ENCODE results near the gene OST4.
"Not testable (repeated sequence)": the region's sequence is repeated elsewhere in the genome, so short reads cannot be mapped to it uniquely, and the experiment has no call there.

The OST4 gene

DNA sequence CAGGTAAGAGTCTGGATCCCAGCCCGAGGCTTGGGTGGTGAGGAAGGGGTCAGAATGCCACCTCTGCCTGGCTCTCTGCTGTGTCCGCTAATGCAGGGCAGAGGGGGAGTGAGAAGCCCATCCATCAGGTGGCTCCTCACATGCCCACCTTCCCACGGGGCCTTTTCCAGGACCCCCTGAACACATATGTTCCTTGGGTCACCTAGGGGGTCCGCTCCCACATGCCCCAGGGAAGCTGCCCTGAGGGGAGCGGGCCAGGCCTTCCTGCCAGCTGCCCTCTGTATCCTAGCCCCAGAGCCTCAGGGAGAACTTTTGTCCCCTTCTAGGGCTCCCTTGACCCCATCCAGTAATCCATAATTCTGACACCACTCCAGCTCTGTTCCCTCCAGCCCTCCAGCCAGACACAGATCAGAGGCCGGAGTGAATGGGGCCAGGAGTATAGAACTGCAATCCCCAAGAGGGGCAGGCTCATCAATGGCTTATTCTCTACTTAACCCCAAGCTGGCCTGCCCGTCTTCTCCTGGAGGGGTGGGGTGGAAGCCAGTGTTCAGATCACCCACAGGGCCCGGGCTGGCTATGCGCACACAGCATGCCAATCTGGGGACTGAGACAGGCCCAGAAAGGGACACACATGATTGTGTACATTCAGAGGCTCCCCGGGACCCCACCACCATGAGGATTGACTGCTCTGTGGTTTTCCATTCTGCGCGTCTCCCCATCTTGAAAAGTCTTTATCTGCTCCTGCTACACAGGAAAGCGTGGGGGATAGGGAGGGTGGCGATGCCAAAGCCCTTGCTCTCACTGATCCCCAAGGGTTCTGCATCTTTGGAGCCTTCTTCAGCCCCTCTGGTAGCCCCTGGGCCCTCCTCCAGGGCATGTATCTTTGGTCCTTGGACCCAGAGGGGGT, 8.0 kb upstream of the OST4 start:
- no peak for DNase-seq (ENCODE audit: low spot score)

DNA sequence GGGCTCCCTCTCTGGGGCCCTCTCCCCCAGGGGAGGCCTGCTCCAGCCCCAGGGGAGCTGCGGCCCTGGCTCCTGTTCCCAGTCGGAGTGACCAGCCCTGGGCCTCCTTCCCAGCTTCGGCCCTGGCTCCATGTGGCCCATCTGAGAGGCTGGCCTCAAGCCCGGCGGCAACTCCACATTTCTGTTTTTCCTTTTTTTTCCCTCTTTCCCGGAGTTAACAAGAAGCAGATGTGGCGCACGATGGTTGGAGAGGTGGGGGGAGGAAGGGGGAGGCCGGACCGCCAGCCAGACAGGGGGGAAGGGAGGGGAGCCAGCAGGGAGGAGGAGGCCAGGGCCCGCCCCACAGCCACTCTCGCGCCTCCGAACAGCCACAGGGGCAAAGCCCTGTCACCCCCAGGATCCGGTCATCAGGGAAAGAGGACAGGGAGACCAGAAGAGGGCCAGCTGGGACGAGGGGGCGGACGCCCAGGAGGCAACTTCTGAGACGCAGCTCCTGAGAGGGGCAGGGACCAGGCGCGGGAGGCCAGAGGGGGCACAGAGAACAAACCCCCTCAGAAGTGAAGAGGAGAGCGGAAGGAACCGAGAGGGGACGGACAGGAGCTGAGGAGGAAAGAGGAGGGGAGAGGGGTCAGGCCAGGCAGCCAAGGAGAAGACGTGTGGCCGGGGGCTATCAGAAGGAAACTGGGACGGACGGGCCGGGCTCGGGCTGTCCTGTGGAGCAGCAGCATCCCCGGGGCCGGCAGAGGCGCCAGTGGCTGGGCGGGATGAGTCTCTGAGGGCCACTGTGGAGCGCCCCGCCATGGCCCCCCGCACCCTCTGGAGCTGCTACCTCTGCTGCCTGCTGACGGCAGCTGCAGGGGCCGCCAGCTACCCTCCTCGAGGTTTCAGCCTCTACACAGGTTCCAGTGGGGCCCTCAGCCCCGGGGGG, 7.1 kb upstream of the OST4 start, which contains the start of gene EMILIN1:
Gene EMILIN1, plus strand, starts transcription at position 349 of the 928 bp plus-strand sequence. Its CDS starts 451 bp downstream, at position 800.
- no peak for DNase-seq (ENCODE audit: low spot score)

DNA sequence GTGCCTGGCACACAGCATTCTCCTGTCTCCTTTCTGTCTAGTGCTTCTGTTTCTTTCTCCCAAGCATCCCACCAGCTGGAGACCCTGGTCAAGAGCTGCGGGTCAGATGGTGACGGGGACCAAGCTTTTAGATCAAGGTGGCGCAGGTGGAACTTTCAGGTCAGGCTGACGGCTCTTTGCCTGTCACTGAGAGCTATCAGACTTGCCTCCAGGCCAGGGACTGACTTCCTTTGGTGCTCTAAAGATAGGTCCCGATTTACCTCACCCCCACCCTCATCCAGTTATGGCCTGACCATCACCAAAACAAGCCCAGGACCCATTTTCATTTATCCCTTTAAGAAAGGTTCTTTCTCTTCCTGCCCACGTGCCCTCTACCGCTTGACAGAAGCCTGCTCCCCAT, 5.8 kb upstream of the OST4 start:
- no peak for DNase-seq (ENCODE audit: low spot score)

DNA sequence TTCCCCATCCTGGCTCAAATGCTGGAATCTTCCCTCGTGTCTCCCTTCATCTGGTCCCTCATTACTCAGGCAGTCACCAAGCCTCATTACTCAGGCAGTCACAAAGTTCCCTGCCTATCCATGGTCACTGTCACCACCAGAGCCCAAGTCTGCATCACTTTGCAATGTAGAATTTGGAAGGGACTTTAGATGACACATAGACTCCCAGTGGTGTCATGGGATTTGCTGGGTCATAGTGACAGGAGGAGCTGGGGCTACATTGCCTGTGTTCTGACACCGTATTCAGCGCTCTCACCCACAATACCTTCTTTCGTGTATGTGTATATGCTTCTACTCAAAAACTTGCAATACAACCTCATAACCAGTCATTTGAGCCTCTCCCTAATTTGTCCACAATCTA, 4.9 kb upstream of the OST4 start:
- no peak for DNase-seq (ENCODE audit: low spot score)

DNA sequence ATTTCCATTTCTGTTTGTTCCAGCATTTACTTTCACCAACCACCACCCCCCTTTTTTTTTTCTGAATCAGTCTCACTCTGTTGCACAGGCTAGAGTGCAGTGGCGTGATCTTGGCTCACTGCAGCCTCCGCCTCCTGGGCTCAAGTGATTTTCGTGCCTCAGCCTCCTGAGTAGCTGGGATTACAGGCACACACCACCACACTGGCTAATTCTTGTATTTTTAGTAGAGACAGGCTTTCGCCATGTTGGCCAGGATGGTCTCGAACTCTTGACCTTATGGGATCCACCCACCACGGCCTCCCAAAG, 4.1 kb upstream of the OST4 start:
- not testable (repeated sequence) for DNase-seq (ENCODE audit: low spot score)

DNA sequence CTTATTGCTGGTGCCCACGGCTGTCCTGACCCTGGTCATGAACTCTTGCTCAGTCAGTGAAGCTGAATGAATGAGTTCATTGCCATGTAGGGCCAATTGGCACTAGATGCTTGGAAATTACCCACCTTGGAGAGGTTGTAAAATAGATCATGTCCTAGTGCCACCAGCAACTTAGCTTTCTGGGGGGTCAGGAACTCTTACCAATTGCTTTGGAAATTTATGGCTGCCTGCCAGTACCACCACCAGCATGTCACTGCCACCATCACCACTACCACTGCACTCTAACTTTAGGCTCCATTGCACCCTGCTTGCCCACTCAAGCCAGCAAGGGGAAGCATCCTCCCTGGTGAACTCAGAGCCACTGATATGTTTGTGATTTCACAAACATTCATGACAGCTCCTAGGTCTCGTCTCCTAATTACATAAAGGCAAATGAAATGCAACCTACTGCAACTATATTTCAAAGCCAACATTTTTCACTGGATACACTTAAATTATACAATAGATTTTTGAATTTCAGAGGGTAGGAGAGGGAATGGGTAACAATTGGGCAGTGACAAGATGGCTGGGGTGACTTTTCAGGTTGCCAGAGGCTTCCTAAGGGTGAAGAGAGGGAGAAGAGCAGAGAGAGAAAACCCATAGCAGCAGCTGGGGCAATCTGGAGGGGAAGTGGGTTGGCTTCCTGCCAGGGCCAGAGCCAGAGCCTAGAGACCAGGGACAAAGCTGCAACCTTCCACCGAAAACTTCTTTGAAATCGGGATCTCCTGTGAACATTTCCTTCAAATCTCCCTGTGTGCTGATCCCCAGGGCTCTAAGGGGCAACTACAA, 3.5 kb upstream of the OST4 start:
- no peak for DNase-seq (ENCODE audit: low spot score)

DNA sequence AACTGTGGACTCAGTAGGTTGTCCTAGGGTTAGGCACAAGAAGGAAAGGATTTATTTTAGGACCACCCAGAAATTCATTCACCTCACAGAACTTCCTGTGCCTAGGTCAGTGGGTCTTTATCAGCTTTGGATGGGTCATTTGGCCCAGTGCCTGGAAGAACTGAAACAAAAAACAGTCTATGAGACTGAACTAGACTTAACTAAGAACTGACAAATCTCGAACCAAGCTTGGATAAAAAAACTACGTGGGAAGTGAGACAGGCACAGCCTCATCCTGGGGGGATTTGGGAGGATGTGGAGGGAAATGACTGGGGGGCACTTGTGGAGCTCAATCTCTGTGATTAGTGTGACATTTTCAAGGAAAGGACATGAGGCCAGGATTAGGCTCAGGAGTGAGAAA, 2.3 kb upstream of the OST4 start:
- DNase-seq (ENCODE audit: low spot score), result no peak

DNA sequence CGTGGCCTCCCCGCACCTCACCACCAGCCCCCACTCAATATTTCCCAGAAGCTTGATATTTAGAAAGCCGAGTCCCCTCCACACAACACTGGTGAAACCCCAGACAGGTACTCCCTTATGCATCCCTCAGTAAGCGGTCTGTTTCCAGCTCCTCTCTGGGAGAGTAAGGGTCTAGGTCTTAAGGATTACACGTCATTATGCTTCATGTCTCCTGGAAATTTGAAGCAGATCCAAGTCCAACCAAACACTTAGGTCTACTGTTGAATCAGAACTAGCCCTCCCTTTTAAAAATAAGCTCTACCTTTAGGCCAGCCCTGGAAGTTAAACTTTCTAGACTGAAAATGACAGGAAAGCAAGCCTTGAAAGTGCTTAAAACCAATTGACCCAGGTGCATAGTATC, 1.5 kb upstream of the OST4 start:
- DNase-seq (ENCODE audit: low spot score), result no peak

DNA sequence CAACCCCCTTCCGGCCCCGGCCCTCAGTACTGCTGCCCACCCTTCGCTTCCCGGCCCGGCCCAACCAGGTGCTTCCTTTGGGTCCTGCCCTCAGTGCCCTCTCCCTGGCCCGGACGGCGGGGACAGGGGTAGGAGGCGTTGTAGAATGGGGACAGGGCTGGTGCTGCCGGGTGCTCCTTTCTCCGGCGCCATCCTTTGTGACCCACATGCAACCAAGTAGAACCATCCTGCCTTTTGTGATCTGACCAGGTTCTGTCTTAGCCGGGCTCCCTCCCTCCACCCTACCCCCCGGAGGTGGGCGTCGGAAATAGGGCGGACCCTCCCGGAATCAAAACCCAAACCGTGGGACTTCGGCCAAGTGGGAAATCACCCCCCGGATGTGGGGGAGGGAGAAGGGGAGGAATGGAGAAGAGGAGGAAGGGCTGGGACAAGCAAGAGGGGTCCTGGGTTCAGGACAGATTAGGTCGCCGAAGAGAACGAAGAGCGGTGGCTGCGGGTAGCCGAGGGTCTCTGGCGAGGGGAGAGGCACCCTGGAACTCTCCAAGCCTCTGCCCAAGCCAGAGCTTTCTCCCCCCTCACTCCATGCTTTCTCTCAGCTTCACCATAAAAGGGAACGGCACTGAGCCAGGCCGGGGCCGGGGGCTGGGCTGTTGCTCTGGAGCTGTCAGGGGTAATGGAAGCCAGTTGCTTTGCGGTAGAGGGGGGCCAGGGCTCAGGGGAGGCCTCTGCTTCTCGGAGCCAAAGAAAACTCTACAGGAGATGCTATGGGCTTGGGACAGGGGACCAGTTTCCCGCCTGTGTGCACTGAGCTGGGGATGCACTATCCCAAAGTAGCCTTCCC, 756 bp upstream of the OST4 start:
- DNase-seq (ENCODE audit: low spot score), result peak; percentile 34

DNA sequence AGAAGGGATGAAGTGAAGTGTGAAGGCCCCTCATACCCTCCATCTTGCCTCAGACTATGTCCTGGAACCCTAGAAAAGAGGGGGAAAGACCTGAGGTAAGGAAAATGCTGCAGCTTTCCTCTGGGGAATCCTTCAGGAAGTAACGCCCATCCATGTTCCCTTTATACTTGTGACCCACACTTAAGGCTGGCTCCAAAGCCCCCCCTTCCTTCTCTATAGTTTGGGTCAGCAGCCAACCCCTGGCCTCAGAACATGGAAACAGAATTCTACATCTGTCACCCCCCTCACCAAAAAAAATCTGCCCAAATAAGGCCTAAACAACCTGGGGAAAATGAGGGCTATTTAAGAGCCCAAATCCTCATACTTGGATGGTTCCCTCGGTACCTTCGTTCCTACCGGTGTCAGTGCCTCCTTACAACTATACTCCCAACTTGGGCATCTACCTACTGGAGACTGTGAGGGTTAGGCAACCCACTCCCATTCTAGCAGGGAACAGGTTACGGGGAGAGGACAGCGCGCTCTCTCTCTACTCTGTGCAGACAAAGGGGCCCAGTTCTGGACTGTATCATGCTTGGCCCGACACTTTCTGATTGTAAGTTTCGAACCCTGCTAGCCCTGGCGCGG, 689 bp downstream of the OST4 start:
- no peak for DNase-seq (ENCODE audit: low spot score)

DNA sequence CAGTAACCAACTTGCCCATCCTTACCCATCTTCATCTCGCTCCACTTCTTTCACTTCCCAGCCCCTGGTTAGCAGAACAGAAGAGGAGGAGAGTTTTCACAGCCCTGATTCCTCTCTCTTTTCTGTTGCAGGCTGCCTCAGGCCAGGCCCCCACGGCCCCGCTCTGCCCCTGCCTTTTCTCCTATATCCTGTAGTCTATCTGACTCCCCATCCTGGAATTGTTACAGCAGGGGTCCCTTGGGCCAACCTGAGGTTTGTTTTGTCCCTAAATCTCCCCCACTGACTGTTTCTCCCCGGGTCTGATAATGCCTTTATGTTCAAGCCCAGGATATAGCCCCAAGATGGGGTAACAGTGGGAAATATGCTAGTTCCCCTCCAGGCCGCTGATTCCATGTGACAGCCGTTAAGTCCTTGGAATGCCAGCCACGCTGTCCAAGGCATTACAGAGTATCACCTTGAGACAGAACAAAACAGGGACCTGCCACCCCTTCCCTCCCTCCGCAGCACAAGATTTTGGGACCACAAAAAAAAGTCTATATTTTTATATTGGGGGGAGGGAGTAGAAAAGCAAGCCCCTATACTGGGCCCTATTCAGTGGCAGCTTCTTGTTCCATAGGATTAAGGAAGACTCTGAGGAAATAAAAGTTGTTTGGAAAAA, 1.4 kb downstream of the OST4 start:
- no peak for DNase-seq (ENCODE audit: low spot score)

DNA sequence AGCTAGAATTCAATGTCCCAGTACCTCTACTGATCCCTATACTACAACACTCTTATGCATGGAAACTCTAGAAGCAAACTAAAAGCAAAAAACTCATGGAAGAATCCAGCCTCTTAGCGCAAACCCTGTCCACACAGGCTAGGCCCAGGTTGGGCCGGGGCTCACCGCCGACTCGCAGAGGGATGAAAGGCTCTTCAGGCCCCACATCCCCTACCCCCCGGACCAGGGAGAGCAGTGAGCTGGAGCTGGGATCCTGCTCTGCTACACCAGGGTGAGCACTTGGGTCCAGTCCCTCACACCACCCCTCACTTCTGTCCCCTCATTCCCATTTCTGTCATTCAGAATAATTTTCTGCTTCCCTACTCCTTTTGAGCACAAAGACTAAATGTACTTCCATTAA, 2.0 kb downstream of the OST4 start:
- DNase-seq (ENCODE audit: low spot score), result no peak

DNA sequence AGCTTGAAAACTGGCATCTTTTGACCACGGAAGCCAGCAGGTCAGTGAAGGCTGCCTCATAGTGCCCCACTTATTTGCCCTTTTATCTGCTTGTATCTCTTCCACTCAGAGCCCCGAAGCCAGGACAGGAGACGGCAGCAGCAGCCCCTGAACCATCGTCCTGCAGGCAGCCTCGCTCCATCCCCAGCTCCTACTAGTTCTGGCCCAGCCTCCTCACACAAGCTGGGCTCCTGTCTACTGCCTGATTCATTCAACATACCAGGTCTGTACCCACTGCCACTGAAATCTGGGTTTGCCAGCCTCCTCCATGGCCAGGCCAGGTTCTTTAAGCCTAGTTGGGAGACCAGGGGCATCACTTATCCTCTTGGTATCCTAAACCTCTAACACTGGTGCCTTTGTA, 4.1 kb downstream of the OST4 start:
- DNase-seq (ENCODE audit: low spot score), result no peak

DNA sequence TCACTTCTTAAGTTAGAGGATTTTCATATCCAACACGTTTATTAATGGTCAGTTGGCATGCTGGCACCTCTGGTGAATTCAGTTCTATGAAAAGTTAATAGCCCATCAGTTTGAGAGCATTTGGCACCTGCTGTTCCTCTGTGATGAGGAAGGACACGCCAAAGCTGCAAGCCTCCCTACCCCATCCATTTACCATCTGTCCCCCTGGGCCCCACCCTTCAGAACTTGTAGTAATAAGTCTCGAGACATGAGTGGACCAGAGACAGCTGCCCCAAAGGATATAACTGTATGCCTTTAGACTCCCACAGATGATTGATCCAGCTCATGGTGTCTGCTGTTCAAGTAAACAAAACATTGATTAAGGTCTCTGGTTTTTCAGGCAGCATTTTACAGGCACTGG, 6.3 kb downstream of the OST4 start:
- DNase-seq (ENCODE audit: low spot score), result no peak

DNA sequence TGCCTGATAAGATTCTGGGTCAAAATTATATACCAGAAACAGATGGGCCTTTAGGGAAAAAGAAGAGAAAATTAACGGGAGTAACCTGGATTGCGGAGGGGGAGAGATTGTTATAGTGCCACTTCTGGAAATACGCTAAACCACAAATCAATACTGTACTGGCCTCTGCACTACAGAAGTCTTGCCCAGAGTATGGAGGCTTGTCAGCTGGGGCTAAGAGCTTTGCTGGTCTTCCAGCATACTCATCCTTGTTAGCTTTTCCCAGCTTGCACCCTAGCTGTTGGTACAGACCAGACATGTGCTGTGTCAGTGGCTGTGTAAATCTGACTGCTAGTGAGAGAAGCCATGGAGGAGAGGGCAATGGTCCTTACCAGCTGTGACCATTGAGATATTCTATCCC, 11.1 kb downstream of the OST4 start:
- no peak for DNase-seq (ENCODE audit: low spot score)

DNA sequence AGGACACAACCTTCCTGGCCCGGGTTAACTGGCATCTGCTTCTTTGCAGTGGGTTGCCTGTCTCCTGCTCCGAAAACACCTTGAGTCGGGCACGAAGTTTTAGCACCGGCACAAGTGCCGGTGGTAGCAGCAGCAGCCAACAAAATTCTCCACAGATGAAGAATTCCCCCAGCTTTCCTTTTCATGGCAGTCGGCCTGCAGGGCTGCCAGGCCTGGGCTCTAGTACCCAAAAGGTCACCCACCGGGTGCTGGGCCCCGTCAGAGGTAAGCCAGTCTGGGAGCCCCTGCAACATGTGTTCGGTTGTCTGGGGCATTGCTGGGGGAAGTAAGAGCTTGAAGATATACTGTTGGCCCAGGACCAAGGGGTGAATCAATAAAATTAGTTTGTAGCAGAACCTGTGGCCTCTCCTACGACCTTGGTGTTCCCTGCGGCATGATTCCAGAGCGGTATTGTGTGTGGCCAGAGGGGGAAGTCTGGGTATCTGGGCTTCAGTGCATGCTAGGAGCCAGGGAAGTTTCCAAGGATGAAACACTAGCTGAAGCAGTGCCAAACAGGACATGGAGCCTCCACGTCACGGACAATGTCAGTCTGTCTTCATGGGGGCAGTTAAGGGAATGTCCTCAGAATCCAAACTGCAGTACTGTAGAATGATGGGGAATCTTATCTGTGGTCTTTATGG, 12.2 kb downstream of the OST4 start:
- DNase-seq (ENCODE audit: low spot score), result no peak

DNA sequence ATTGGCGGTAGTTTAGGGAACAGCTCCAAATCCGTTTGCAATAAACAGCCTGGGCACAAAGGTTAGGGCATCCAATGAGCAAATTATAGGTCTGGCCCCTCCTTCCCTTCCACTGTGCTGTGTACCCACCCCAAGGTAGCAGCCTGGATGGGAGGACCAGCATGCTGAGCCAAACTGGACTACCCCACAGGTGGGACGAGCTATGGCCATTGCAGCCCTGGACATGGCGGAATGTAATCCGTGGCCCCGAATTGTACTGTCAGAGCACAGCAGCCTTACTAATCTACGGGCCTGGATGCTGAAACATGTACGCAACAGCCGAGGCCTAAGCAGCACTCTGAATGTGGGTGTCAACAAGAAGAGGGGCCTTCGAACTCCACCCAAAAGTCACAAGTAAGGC, 13.2 kb downstream of the OST4 start:
- no peak for DNase-seq (ENCODE audit: low spot score)

DNA sequence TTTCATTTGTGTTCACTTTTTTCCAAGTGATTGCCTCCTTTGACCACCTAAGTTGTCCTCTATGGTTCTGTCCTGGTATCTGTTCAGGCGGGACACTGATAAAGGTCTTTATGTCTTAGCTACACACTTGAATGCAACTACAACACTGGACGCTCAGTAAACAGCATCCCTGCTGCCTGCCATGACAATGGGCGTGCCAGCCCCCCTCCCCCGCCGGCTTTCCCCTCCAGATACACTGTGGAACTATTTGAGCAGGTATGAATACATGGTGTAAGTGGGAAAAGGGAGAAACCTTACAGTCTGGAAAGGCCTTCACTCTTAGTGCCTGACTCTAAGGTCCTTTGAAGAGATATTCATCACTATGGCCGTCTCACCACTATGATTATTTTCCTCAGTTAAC, 14.3 kb downstream of the OST4 start:
- no peak for DNase-seq (ENCODE audit: low spot score)

DNA sequence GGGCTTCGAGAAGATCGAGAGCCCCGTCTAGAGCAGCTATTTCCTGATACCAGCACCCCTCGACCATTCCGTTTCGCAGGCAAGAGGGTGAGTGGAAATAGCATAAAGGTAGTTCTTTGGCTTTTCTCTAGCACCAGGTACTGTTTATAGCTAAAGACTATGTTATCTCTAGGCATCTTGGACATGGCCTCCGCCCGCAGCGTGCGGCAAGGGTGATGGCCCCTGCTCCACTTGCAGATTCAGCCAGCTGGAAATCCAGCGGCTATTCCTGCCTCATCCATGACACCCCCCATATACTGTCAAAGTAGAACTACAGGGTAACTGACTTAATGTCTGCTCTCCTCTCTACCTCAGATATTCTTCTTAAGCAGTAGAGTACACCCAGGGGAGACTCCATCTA, 16.7 kb downstream of the OST4 start:
- no peak for DNase-seq (ENCODE audit: low spot score)

DNA sequence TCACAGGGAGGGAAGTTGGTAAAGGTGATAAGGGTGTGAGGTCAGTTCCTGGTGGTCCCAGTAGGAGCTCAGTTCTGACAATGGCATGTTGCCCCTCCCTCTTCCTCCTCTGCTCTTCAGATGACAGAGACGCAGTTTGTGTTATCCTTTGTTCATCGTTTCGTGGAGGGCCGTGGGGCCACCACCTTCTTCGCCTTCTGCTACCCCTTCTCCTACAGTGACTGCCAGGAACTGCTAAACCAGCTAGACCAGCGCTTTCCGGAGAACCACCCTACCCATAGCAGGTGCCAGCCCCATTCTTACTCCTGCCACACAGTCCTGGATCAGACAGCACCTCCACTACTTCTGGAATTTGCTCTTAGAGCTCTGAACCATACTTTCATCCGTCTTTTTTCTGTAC, 17.7 kb downstream of the OST4 start:
- DNase-seq (ENCODE audit: low spot score), result no peak

Data from kidney tubule cell (primary cell).